Prostate gland (tissue), 2 donors: ENCODE results near the gene IPMK.

Source experiments
- CTCF ChIP-seq, 4 experiments: fragments of 200-600 bp in 2 of 4; fragments of 450-650 bp in 2 of 4; sonication (generic) in 2 of 4; IDR thresholded peaks; 1 replicate in 3 of 4; 2 replicates in 1 of 4; pipeline ENCODE4 v1.5.1; 2016 to 2019; ENCODE audit warnings: antibody characterized with exemption in 4 of 4, mild to moderate bottlenecking in 2 of 4, moderate library complexity in 2 of 4
- POLR2AphosphoS5 ChIP-seq: sonication (generic); formaldehyde crosslinking; IDR thresholded peaks from one replicate; pipeline ENCODE4 v1.6.1; 2017; ENCODE audit warnings: antibody characterized with exemption

GRCh38 chr10:58266003-58266825, 1.5 kb downstream of the IPMK start:
- TF ChIP-seq CTCF (IDR thresholded peaks at IDR 0.05): no peak
- TF ChIP-seq POLR2AphosphoS5: peak; percentile 21
